Astrocyte (in vitro differentiated cells and primary cell): ENCODE data around the gene FADS2. TPM values are rescaled to one million over a fixed set of nuclear protein-coding genes. Genes with fewer than 3 reads are reported as not detected.
A peak's percentile ranks its signal among the peaks of the same experiment; 100 is the strongest.

Experiments used
- DNase-seq: peaks from one replicate; pipeline ENCODE4 v3.0.0-alpha.2; 2010; ENCODE audit warnings: low read depth
- FAIRE-seq: peaks from 2 replicates; lab custom pipeline; 2011; peaks lifted over from hg19 to GRCh38; lab: Jason Lieb, UNC
- H2AFZ ChIP-seq: 2 replicates; pipeline ENCODE4 v1.6.0; 2012; ENCODE audit warnings: low read depth, low read length, inconsistent platforms
- H3K27ac ChIP-seq: 2 replicates; pipeline ENCODE4 v1.5.1; 2011; ENCODE audit warnings: low read depth, low read length, inconsistent platforms
- H3K27me3 ChIP-seq: 2 replicates; pipeline ENCODE4 v1.6.0; 2011; ENCODE audit warnings: low read length, inconsistent platforms; ENCODE audit not compliant: insufficient read depth
- H3K36me3 ChIP-seq: 2 replicates; pipeline ENCODE4 v1.5.1; 2011; ENCODE audit warnings: low read length, inconsistent platforms; ENCODE audit not compliant: insufficient read depth
- H3K4me1 ChIP-seq: 2 replicates; pipeline ENCODE4 v1.5.1; 2011; ENCODE audit warnings: low read length, inconsistent platforms; ENCODE audit not compliant: insufficient read depth
- H3K4me2 ChIP-seq: 2 replicates; pipeline ENCODE4 v1.6.0; 2012; ENCODE audit warnings: low read length, inconsistent platforms
- H3K4me3 ChIP-seq: 2 replicates; pipeline ENCODE4 v1.5.1; 2011; ENCODE audit warnings: low read depth, mild to moderate bottlenecking, low read length, inconsistent platforms; ENCODE audit not compliant: insufficient read depth
- H3K79me2 ChIP-seq: 2 replicates; pipeline ENCODE4 v1.6.0; 2012; ENCODE audit warnings: mild to moderate bottlenecking, low read length, inconsistent platforms; ENCODE audit not compliant: insufficient read depth
- H3K9ac ChIP-seq: 2 replicates; pipeline ENCODE4 v1.6.0; 2012; ENCODE audit warnings: mild to moderate bottlenecking, low read length, inconsistent platforms
- H3K9me3 ChIP-seq: 2 replicates; pipeline ENCODE4 v1.5.1; 2012; ENCODE audit warnings: low read depth, mild to moderate bottlenecking, low read length, inconsistent platforms; ENCODE audit not compliant: insufficient read depth
- H4K20me1 ChIP-seq: 2 replicates; pipeline ENCODE4 v1.6.0; 2012; ENCODE audit warnings: low read length, inconsistent platforms; ENCODE audit not compliant: insufficient read depth
- H3K27ac Mint-ChIP-seq: one replicate; pipeline ENCODE4 v1.8.0; 2021; ENCODE audit warnings: mild to moderate bottlenecking, mixed read lengths; ENCODE audit not compliant: unreplicated experiment
- H3K27me3 Mint-ChIP-seq: one replicate; pipeline ENCODE4 v1.8.0; 2021; ENCODE audit warnings: low read depth, mixed read lengths; ENCODE audit not compliant: unreplicated experiment
- H3K36me3 Mint-ChIP-seq: one replicate; pipeline ENCODE4 v1.8.0; 2021; ENCODE audit warnings: low read depth, mixed read lengths; ENCODE audit not compliant: unreplicated experiment
- H3K4me1 Mint-ChIP-seq: one replicate; pipeline ENCODE4 v1.8.0; 2021; ENCODE audit warnings: low read depth, mixed read lengths; ENCODE audit not compliant: unreplicated experiment
- H3K4me3 Mint-ChIP-seq: one replicate; pipeline ENCODE4 v1.8.0; 2021; ENCODE audit warnings: mild to moderate bottlenecking, moderate library complexity, mixed read lengths; ENCODE audit not compliant: unreplicated experiment
- H3K9me3 Mint-ChIP-seq: one replicate; pipeline ENCODE4 v1.8.0; 2021; ENCODE audit warnings: mild to moderate bottlenecking, mixed read lengths; ENCODE audit not compliant: unreplicated experiment
- EZH2 ChIP-seq: IDR thresholded peaks from 2 replicates; pipeline ENCODE4 v1.6.1; 2012; ENCODE audit warnings: mild to moderate bottlenecking, low read length, inconsistent platforms; ENCODE audit not compliant: insufficient read depth
- total RNA-seq: library from RNA; stranded (reverse); gene quantifications from 2 replicates; pipeline ENCODE4 v1.2.1, GENCODE V29; 2021
- TF ChIP-seq, protein P1 (sequence below): IDR thresholded peaks from 2 replicates; pipeline ENCODE4 v1.5.1; 2011; ENCODE audit warnings: low read depth, mild to moderate bottlenecking, inconsistent platforms, low read length, moderate library complexity; ENCODE audit not compliant: insufficient read depth

Gene FADS2
- total RNA-seq, 1 donor from 2014 or later = 287 TPM

DNA sequence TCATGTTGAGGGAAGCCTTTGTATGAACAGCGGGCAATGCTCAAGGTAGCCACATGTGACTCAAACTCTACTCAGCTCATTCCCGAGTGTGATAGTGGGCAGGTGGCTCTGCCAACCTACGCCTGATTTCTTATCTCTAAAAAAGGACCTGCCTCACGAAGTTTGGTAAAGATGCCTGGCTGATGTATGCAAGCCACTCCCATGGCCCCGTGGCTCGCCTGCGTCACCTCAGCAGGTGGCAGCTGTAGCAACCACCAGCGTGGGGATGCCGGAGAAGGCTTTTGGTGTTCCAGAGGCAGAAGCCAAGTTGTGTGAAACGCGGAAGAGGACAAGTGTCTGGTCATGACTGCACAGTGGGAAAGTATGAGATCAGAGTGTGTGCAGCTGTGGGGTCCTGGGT is 5.4 kb downstream of the FADS2 start:
- Histone ChIP-seq H3K4me3 (no peak overlapping the region), H3K79me2 (peaks cover 87% of the 10 kb centered on the region), H3K27ac (no peak overlapping the region), H3K4me2 (no peak overlapping the region), H3K36me3 (no peaks in the 10 kb centered on the region), H3K9me3 (no peaks in the 10 kb centered on the region), H4K20me1 (peaks cover 92% of the 10 kb centered on the region), H3K4me1 (peaks cover 40% of the 10 kb centered on the region), H3K27me3 (no peaks in the 10 kb centered on the region), H2AFZ (no peak overlapping the region), H3K9ac (no peak overlapping the region)
- no peak for FAIRE-seq
- Mint-ChIP-seq H3K27me3 (no peaks in the 10 kb centered on the region), H3K9me3 (peaks cover 3% of the 10 kb centered on the region), H3K4me1 (peaks cover 17% of the 10 kb centered on the region), H3K27ac (no peak overlapping the region), H3K4me3 (no peak overlapping the region), H3K36me3 (peaks cover 10% of the 10 kb centered on the region)
- no peak for DNase-seq
- TF ChIP-seq EZH2 = no peak
- TF ChIP-seq, protein P1, sequence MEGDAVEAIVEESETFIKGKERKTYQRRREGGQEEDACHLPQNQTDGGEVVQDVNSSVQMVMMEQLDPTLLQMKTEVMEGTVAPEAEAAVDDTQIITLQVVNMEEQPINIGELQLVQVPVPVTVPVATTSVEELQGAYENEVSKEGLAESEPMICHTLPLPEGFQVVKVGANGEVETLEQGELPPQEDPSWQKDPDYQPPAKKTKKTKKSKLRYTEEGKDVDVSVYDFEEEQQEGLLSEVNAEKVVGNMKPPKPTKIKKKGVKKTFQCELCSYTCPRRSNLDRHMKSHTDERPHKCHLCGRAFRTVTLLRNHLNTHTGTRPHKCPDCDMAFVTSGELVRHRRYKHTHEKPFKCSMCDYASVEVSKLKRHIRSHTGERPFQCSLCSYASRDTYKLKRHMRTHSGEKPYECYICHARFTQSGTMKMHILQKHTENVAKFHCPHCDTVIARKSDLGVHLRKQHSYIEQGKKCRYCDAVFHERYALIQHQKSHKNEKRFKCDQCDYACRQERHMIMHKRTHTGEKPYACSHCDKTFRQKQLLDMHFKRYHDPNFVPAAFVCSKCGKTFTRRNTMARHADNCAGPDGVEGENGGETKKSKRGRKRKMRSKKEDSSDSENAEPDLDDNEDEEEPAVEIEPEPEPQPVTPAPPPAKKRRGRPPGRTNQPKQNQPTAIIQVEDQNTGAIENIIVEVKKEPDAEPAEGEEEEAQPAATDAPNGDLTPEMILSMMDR = no peak

DNA sequence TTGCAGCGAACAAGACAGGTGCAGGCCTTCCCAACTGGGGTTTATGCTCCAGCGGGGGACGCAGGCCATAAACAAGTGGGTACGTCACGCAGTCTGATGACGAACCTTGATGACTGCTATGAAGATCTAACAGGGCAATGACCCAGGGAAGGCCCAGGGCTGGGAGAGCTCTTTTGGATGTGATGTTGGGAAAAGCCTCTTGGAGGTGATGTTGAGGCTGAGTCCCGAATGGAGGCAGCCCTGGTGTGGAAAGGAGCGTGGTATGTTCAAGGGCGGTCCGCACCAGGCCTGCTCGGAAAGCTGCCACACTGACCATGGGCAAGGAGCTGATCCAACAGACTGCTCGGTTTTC is 5.8 kb downstream of the FADS2 start:
- peaks cover 94% of the 10 kb centered on the region for H4K20me1 ChIP-seq
- no peak overlapping the region for H2AFZ ChIP-seq
- H3K4me2 ChIP-seq = peak overlapping the region; percentile 50
- peaks cover 83% of the 10 kb centered on the region for H3K79me2 ChIP-seq
- no peak for TF ChIP-seq EZH2
- TF ChIP-seq, protein P1 = no peak
- no peak overlapping the region for H3K4me3 Mint-ChIP-seq
- FAIRE-seq = no peak
- peaks cover 3% of the 10 kb centered on the region for H3K9me3 Mint-ChIP-seq
- no peak overlapping the region for H3K4me3 ChIP-seq
- H3K9ac ChIP-seq = peak overlapping the region; percentile 13
- H3K36me3 Mint-ChIP-seq = peaks cover 13% of the 10 kb centered on the region
- H3K27ac Mint-ChIP-seq = no peak overlapping the region
- no peak for DNase-seq
- H3K9me3 ChIP-seq = no peaks in the 10 kb centered on the region
- peaks cover 17% of the 10 kb centered on the region for H3K4me1 Mint-ChIP-seq
- peaks cover 40% of the 10 kb centered on the region for H3K4me1 ChIP-seq
- H3K27ac ChIP-seq = no peak overlapping the region
- H3K36me3 ChIP-seq = no peaks in the 10 kb centered on the region
- H3K27me3 Mint-ChIP-seq = no peaks in the 10 kb centered on the region
- no peaks in the 10 kb centered on the region for H3K27me3 ChIP-seq

DNA sequence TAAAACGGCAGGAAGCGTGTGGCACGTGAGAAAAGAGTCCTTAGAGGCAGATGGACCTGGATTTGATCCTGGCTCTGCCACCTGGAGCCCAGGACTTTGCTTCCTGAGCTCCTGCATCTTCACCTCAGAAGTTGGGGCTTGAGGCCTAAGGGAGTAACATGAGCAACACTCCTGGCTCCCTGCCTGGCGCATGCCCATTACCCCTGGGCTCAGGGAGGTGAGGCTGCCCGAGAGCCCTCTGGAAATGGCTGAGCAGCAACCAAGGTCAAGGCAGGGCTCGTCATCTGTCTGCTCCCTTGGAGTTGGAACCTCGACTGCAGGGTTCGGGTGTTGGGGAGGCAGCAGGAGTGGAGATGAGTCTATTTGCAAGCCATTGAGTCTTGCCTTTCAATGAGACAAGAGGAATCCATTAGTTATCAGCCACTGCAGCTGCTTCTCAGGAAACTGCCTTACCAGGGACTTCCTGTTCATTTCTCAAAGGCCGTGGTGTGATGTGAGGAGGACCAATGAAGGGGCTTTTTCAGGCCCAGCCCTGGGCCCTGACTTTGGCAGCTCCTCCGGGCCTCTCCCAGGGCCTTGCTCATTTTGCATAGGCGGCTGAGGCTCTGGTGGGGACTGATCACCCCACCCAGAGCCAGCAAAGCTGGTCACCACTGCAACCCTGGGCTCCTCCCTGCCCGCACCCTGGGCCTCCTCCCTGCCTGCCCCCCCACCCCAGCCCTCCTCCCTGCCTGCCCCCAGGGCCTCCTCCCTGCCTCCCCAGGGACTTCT is 6.4 kb downstream of the FADS2 start:
- H3K79me2 ChIP-seq = peaks cover 78% of the 10 kb centered on the region
- peak overlapping the region; percentile 51 for H3K9ac ChIP-seq
- H3K4me3 ChIP-seq = no peak overlapping the region
- FAIRE-seq = no peak
- Mint-ChIP-seq H3K4me1 (peaks cover 12% of the 10 kb centered on the region), H3K9me3 (peaks cover 3% of the 10 kb centered on the region), H3K27ac (peak overlapping the region; percentile 34), H3K27me3 (no peaks in the 10 kb centered on the region), H3K36me3 (peaks cover 18% of the 10 kb centered on the region), H3K4me3 (no peak overlapping the region)
- peak; percentile 76 for DNase-seq
- peaks cover 36% of the 10 kb centered on the region for H3K4me1 ChIP-seq
- peaks cover 93% of the 10 kb centered on the region for H4K20me1 ChIP-seq
- H3K9me3 ChIP-seq = no peaks in the 10 kb centered on the region
- peaks cover under 1% of the 10 kb centered on the region for H3K36me3 ChIP-seq
- peak overlapping the region; percentile 4 for H3K27ac ChIP-seq
- TF ChIP-seq, protein P1 = no peak
- no peak for TF ChIP-seq EZH2
- H3K4me2 ChIP-seq = peak overlapping the region; percentile 50
- H2AFZ ChIP-seq = peak overlapping the region; percentile 28
- H3K27me3 ChIP-seq = no peaks in the 10 kb centered on the region
